ENCODE measurements around the gene PTPN21. TPM values are rescaled to one million over a fixed set of nuclear protein-coding genes. Genes with fewer than 3 reads are reported as not detected.

PTPN21 gene
- 10 to 100 TPM; 27.8 to 38.5 (median 28.9) TPM for total RNA-seq

- intact Hi-C loops (cut with DNase I; ENCODE audit: low total_unique reads) (no loop called here), in situ Hi-C loops (cut with MboI; ENCODE audit: low pct_ligation_motif_present in 1 of 4, low pct_unique_long_range_greater_than_20kb in 1 of 4, low sequenced_read_pairs in 3 of 4) (loop anchor here in 1 of 4 donors (25.0 kb wide), 1 partner anchor 367 kb away; no protein-coding TSS in a partner anchor)
- H3K4me3 ChIP-seq, result peak within 1 kb of the TSS; percentile 58 to 83 (median 64)
- peak; percentile 84 for DNase-seq
- peaks cover 12% of the 10 kb centered on the region for H3K27me3 ChIP-seq
- H3K4me1 ChIP-seq, result peaks cover 7 to 40% (median 31%) of the 10 kb centered on the region in 4 donors
- peak; percentile 55 for TF ChIP-seq POLR2A (IDR thresholded peaks at IDR 0.05)
- no peak for TF ChIP-seq EP300 (IDR thresholded peaks at IDR 0.05; ENCODE audit: low read depth)
- TF ChIP-seq, protein P1, sequence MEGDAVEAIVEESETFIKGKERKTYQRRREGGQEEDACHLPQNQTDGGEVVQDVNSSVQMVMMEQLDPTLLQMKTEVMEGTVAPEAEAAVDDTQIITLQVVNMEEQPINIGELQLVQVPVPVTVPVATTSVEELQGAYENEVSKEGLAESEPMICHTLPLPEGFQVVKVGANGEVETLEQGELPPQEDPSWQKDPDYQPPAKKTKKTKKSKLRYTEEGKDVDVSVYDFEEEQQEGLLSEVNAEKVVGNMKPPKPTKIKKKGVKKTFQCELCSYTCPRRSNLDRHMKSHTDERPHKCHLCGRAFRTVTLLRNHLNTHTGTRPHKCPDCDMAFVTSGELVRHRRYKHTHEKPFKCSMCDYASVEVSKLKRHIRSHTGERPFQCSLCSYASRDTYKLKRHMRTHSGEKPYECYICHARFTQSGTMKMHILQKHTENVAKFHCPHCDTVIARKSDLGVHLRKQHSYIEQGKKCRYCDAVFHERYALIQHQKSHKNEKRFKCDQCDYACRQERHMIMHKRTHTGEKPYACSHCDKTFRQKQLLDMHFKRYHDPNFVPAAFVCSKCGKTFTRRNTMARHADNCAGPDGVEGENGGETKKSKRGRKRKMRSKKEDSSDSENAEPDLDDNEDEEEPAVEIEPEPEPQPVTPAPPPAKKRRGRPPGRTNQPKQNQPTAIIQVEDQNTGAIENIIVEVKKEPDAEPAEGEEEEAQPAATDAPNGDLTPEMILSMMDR (IDR thresholded peaks at IDR 0.05), result no peak
- peak; percentile 11 to 68 (median 67) for TF ChIP-seq POLR2AphosphoS5 (IDR thresholded peaks at IDR 0.05)
- WGBS, 2 donors (ENCODE audit: low coverage in 1 of 2), result 0% methylated on average over 46 of the region's 103 CpGs; no CpG with 5 or more reads in 1 of the 2 donors
- H3K27ac ChIP-seq, result peak within 1 kb of the TSS; percentile 87 to 96 (median 90)
- H3K9me3 ChIP-seq, result no peaks in the 10 kb centered on the region
- H3K36me3 ChIP-seq, result no peaks in the 10 kb centered on the region
Measured at GRCh38 chr14:88554457-88555286, at the start of gene PTPN21. Gene PTPN21 (minus strand): TSS chr14:88555007. CDS start chr14:88550417, 4,590 bp downstream.

DNA sequence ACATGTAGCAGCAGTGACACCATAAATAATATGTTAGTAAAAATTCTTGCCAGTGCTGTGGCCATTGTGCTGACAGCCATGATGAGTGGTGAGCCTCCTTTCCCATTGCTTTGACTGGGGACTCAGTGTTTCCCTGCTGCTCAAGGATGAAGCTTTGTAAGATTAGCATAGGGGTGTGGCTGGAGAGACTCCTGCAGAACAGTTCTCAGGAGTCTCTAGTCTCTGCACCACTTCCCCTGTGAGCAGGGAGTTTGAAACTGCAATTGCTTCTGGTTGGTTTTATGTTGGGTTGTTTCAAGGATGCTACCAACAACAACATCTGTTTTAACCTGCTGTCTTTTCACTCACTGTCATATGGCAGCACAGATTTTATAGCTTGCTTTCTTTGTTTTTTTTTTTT is 49.4 kb upstream of the PTPN21 start:
- peaks cover 0 to 73% (median 29%) of the 10 kb centered on the region in 4 donors for H3K36me3 ChIP-seq
- intact Hi-C loops (cut with DNase I; ENCODE audit: low total_unique reads), result no loop called here
- no peak for DNase-seq

DNA sequence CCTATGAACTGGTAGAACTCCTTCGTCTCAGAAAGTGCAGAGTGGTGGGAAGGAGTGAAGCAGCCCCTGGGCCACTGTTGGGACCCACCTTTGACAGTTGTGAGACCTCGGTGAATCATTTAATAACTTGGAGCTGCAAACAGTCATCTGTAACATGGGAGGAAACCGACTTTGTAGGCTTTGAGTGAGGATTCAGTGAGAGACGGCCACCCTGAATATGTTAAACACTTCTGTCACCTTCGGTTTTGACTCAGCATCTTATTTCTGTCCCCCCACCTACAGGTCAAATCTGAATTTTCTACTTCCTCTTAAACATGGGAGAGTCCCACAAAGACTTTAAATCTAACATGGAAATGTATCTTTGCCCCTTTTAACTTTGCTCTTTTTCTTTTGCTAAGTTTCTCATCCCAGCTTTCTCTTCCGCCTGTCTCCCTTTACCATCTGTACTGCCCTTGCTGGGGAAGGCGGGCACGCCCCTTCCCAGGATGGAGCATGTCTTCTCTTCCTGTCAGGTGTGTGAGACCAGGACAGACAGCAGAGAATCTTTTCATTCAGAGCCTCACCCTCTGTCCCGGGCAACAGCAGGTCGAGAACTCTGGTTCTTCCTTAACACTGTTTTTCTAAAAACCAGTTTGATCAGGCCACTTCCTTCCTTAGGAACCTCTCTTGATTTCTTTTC is 45.1 kb upstream of the PTPN21 start:
- H3K9me3 ChIP-seq, result no peaks in the 10 kb centered on the region
- peaks cover 0 to 75% (median 37%) of the 10 kb centered on the region in 4 donors for H3K36me3 ChIP-seq
- no peak overlapping the region for H3K4me3 ChIP-seq
- intact Hi-C loops (cut with DNase I; ENCODE audit: low total_unique reads), result no loop called here
- H3K27me3 ChIP-seq, result no peaks in the 10 kb centered on the region
- in situ Hi-C loops (cut with MboI; ENCODE audit: low pct_ligation_motif_present in 1 of 4, low pct_unique_long_range_greater_than_20kb in 1 of 4, low sequenced_read_pairs in 3 of 4), result no loop called here
- no peak for TF ChIP-seq EP300 (IDR thresholded peaks at IDR 0.05; ENCODE audit: low read depth)
- no peak for TF ChIP-seq POLR2AphosphoS5 (IDR thresholded peaks at IDR 0.05)
- no peak for TF ChIP-seq POLR2A (IDR thresholded peaks at IDR 0.05)
- TF ChIP-seq, protein P1 (IDR thresholded peaks at IDR 0.05), result no peak
- no peaks in the 10 kb centered on the region for H3K4me1 ChIP-seq
- WGBS, 2 donors (ENCODE audit: low coverage in 1 of 2), result 81% methylated on average over 9 to 10 of the region's 10 CpGs
- H3K27ac ChIP-seq, result no peak overlapping the region
- no peak for DNase-seq

More for the DNA sequence above, 49.4 kb upstream of the PTPN21 start:
- Histone ChIP-seq H3K27ac (no peak overlapping the region), H3K27me3 (no peaks in the 10 kb centered on the region), H3K4me3 (no peak overlapping the region), H3K4me1 (no peaks in the 10 kb centered on the region), H3K9me3 (no peaks in the 10 kb centered on the region)
- in situ Hi-C loops (cut with MboI; ENCODE audit: low pct_ligation_motif_present in 1 of 4, low pct_unique_long_range_greater_than_20kb in 1 of 4, low sequenced_read_pairs in 3 of 4), result no loop called here
- TF ChIP-seq POLR2A (IDR thresholded peaks at IDR 0.05) (no peak), POLR2AphosphoS5 (IDR thresholded peaks at IDR 0.05) (no peak), EP300 (IDR thresholded peaks at IDR 0.05; ENCODE audit: low read depth) (no peak)
- TF ChIP-seq, protein P1 (IDR thresholded peaks at IDR 0.05), result no peak

DNA sequence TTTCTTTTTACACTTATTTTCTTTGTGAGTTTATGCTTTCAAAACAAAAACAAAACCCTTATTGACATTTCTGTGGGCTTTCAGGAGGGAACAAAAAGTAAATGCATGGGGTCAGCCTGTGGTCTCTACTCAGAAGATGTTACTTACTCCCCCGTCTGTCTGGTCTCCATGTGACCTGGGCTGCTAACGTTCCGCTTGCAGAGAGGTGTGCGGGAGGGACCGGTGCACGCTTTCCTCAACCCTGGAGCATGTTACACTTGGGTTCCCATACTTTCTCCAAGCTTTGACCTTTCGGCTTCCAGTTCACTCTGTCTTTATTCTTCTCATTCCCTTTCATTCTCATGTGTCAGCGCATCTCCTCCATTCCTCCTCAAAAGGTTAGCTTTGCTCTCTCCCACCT is 44.5 kb upstream of the PTPN21 start:
- no peaks in the 10 kb centered on the region for H3K27me3 ChIP-seq
- H3K4me1 ChIP-seq, result no peaks in the 10 kb centered on the region
- no peaks in the 10 kb centered on the region for H3K9me3 ChIP-seq
- intact Hi-C loops (cut with DNase I; ENCODE audit: low total_unique reads), result no loop called here
- TF ChIP-seq EP300 (IDR thresholded peaks at IDR 0.05; ENCODE audit: low read depth) (no peak), POLR2AphosphoS5 (IDR thresholded peaks at IDR 0.05) (no peak), POLR2A (IDR thresholded peaks at IDR 0.05) (no peak)
- TF ChIP-seq, protein P1 (IDR thresholded peaks at IDR 0.05), result no peak
- peaks cover 0 to 78% (median 37%) of the 10 kb centered on the region in 4 donors for H3K36me3 ChIP-seq
- no peak for DNase-seq
- in situ Hi-C loops (cut with MboI; ENCODE audit: low pct_ligation_motif_present in 1 of 4, low pct_unique_long_range_greater_than_20kb in 1 of 4, low sequenced_read_pairs in 3 of 4), result no loop called here
- WGBS, 2 donors (ENCODE audit: low coverage in 1 of 2), result 85 to 88% methylated on average over 8 of the region's 8 CpGs
- no peak overlapping the region for H3K4me3 ChIP-seq
- H3K27ac ChIP-seq, result no peak overlapping the region
